GM18502 (cell line): ENCODE measurements around the gene CRYL1.

Experiments
- ATAC-seq: cut with Tn5 transposase; IDR thresholded peaks from one replicate; pipeline ENCODE4 v1.9.1; 2021; ENCODE audit warnings: mild to moderate bottlenecking; ENCODE audit not compliant: unreplicated experiment, poor library complexity

CRYL1 gene

GRCh38 chr13:20497006-20497775, 28.5 kb downstream of the CRYL1 start:
- ATAC-seq: no peak

GRCh38 chr13:20495087-20496023, 30.3 kb downstream of the CRYL1 start:
- ATAC-seq: no peak

GRCh38 chr13:20494656-20495055, 31.0 kb downstream of the CRYL1 start:
- no peak for ATAC-seq

- no peak for ATAC-seq
Measured at GRCh38 chr13:20492641-20493040, 33.0 kb downstream of the CRYL1 start.

- no peak for ATAC-seq
Measured at GRCh38 chr13:20491926-20492435, 33.7 kb downstream of the CRYL1 start.

- ATAC-seq: peak; percentile 48
Measured at GRCh38 chr13:20489185-20489820, 36.4 kb downstream of the CRYL1 start.

- ATAC-seq: no peak
Measured at GRCh38 chr13:20487927-20488326, 37.7 kb downstream of the CRYL1 start.

- no peak for ATAC-seq
Measured at GRCh38 chr13:20482787-20483186, 42.9 kb downstream of the CRYL1 start.

- no peak for ATAC-seq
Measured at GRCh38 chr13:20482275-20482761, 43.3 kb downstream of the CRYL1 start.

- ATAC-seq: no peak
Measured at GRCh38 chr13:20477394-20477793, 48.3 kb downstream of the CRYL1 start.

GRCh38 chr13:20475927-20476691, 49.5 kb downstream of the CRYL1 start:
- peak; percentile 98 for ATAC-seq

GRCh38 chr13:20474515-20474914, 51.1 kb downstream of the CRYL1 start:
- ATAC-seq: no peak

- ATAC-seq: no peak
Measured at GRCh38 chr13:20473888-20474287, 51.8 kb downstream of the CRYL1 start.

GRCh38 chr13:20473139-20473538, 52.5 kb downstream of the CRYL1 start:
- ATAC-seq: no peak

- ATAC-seq: no peak
Measured at GRCh38 chr13:20472531-20472930, 53.1 kb downstream of the CRYL1 start.

- no peak for ATAC-seq
Measured at GRCh38 chr13:20470136-20470535, 55.5 kb downstream of the CRYL1 start.

- ATAC-seq: no peak
Measured at GRCh38 chr13:20466371-20466770, 59.3 kb downstream of the CRYL1 start.

GRCh38 chr13:20465218-20465879, 60.3 kb downstream of the CRYL1 start:
- no peak for ATAC-seq

GRCh38 chr13:20462921-20463320, 62.7 kb downstream of the CRYL1 start:
- ATAC-seq: no peak
